Measurements from ENCODE around the gene ZNF624. TPM values are rescaled to one million over a fixed set of nuclear protein-coding genes. Genes with fewer than 3 reads are reported as not detected.
A peak's percentile ranks its signal among the peaks of the same experiment; 100 is the strongest.

Gene ZNF624
- total RNA-seq, 1 experiment from 2014 or later = 0.27 TPM

GRCh38 chr17:16622540-16623277 is 30.9 kb downstream of the ZNF624 start:
- in situ Hi-C loops (cut with HindIII; ENCODE audit: low pct_unique_long_range_greater_than_20kb, low sequenced_read_pairs) = no loop called here
- DNase-seq (ENCODE audit: low read depth) = no peak

GRCh38 chr17:16617481-16618060 is 36.1 kb downstream of the ZNF624 start:
- in situ Hi-C loops (cut with HindIII; ENCODE audit: low pct_unique_long_range_greater_than_20kb, low sequenced_read_pairs) = no loop called here
- DNase-seq (ENCODE audit: low read depth) = no peak

GRCh38 chr17:16599537-16599936 is 54.1 kb downstream of the ZNF624 start:
- in situ Hi-C loops (cut with HindIII; ENCODE audit: low pct_unique_long_range_greater_than_20kb, low sequenced_read_pairs) = no loop called here
- DNase-seq (ENCODE audit: low read depth) = no peak

- in situ Hi-C loops (cut with HindIII; ENCODE audit: low pct_unique_long_range_greater_than_20kb, low sequenced_read_pairs) = no loop called here
- DNase-seq (ENCODE audit: low read depth) = no peak
Observed at GRCh38 chr17:16593356-16594102, 60.1 kb downstream of the ZNF624 start.

- in situ Hi-C loops (cut with HindIII; ENCODE audit: low pct_unique_long_range_greater_than_20kb, low sequenced_read_pairs) = no loop called here
Observed at GRCh38 chr17:16589097-16589969, 64.3 kb downstream of the ZNF624 start.

GRCh38 chr17:16585796-16586195 is 67.9 kb downstream of the ZNF624 start:
- no peak for DNase-seq (ENCODE audit: low read depth)
- in situ Hi-C loops (cut with HindIII; ENCODE audit: low pct_unique_long_range_greater_than_20kb, low sequenced_read_pairs) = no loop called here

More at GRCh38 chr17:16589097-16589969, 64.3 kb downstream of the ZNF624 start:
- peak; percentile 78 for DNase-seq (ENCODE audit: low read depth)

GRCh38 chr17:16584273-16584995 is 69.2 kb downstream of the ZNF624 start:
- peak; percentile 71 for DNase-seq (ENCODE audit: low read depth)
- in situ Hi-C loops (cut with HindIII; ENCODE audit: low pct_unique_long_range_greater_than_20kb, low sequenced_read_pairs) = no loop called here

- in situ Hi-C loops (cut with HindIII; ENCODE audit: low pct_unique_long_range_greater_than_20kb, low sequenced_read_pairs) = no loop called here
- DNase-seq (ENCODE audit: low read depth) = no peak
Observed at GRCh38 chr17:16583781-16584180, 69.9 kb downstream of the ZNF624 start.

- DNase-seq (ENCODE audit: low read depth) = no peak
- in situ Hi-C loops (cut with HindIII; ENCODE audit: low pct_unique_long_range_greater_than_20kb, low sequenced_read_pairs) = no loop called here
Observed at GRCh38 chr17:16573466-16573865, 80.2 kb downstream of the ZNF624 start.

Other genes with a start within 250 kb of the ZNF624 start
- gene TRPV2, start 238.3 kb downstream of the ZNF624 start, total RNA-seq (2014; rRNA removed; shearing (Covaris generic); ENCODE audit: low replicate concordance) = 1.2 TPM in 1 of 2 replicates, not detected in the other
- 0.06 and 1.1 TPM in 2 replicates for gene LRRC75A, start 161.7 kb downstream of the ZNF624 start, total RNA-seq (2014; rRNA removed; shearing (Covaris generic); ENCODE audit: low replicate concordance)
- gene ZNF287, start 84.6 kb downstream of the ZNF624 start, total RNA-seq (2014; rRNA removed; shearing (Covaris generic); ENCODE audit: low replicate concordance) = 4.8 and 6.1 TPM in 2 replicates
- 0.23 TPM in 1 of 2 replicates, not detected in the other for gene CCDC144A, start 36.4 kb upstream of the ZNF624 start, total RNA-seq (2014; rRNA removed; shearing (Covaris generic); ENCODE audit: low replicate concordance)